HG03460 (cell line): ENCODE data around the gene OR7C2.
"Not testable (repeated sequence)": the region's sequence is repeated elsewhere in the genome, so short reads cannot be mapped to it uniquely, and the experiment has no call there.

Experiments
- ATAC-seq: cut with Tn5 transposase; IDR thresholded peaks from one replicate; pipeline ENCODE4 v1.9.1; 2021; ENCODE audit not compliant: unreplicated experiment

OR7C2 gene

DNA sequence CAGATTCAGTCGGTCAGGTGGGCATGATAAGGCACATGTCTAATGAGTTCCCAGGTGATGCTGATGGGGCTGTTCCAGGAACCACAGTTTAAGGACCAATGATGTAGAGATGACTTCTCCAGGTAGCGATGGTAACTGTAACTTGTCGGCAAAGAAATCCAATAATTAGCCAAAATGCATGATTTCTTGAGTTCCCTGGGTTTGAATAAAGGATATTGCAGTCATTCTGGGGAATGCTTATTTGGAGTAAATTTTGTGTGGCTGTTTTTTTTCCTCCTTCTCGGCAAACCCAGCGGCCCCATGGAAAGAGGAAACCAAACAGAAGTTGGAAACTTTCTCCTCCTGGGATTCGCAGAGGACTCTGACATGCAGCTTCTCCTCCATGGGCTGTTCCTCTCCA is at the start of gene OR7C2:
TSS of gene OR7C2 (plus strand) at position 301 of the 400 bp plus-strand sequence. CDS start at position 301, 0 bp downstream.
- no peak for ATAC-seq

DNA sequence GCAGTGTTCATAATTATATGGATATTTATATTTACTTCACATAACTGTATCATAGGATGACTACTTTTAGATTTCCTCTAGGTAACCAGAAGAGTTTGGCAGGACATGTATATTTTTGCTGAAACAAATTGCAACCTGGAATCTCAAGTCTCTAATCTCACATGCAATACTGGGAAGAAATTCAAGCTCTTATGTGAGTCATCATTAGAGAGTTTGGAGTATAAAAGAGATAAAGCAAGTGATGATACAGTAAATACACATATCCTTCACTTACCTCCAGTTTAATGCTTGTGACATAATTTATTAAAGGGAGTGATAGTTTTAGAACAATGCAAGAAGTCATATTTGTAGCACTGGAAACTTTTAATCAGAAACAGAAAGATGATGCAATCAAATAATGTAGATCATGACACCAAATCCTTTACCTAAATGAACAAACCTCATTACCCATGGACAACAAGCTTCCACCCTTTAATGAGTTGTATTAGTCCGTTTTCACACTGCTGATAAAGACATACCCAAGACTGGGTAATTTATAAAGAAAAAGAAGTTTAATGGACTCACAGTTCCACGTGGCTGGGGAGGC is 39.5 kb upstream of the OR7C2 start:
- ATAC-seq = no peak

DNA sequence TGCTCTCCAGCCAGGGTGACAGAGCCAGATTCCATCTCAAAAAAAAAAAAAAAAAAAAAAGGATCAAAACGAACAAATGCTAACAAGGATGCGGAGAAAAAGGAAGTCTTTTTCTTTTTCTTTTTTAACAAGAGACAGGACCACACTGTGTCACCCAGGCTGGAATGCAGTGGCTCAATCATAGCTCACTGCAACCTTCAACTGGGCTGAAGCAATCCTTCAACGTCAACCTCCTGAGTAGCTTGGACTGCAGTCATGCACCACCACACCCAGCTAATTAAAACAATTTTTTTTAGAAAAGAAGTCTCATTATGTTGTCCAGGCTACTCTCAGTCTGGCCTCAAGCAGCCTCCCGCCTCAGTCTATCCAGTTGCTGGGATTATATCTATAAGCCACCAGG is 34.6 kb upstream of the OR7C2 start:
- ATAC-seq = no peak

DNA sequence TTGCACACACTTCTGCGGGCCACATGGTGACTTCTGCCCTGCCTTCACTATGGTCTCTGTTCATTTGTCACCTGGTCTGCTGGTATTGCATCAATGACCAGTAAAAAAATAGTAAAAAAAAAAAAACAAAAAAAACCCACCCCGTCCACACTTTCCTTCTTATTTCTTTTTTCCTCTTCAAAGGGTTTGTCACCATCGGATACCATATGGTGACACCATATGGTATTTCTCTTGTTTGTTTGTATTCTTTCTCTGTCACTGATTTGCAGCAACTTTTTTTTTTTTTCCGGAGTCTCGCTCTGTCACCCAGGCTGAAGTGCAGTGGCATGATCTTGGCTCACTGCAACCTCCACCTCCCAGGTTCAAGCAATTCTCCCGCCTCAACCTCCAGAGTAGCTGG is 26.2 kb upstream of the OR7C2 start:
- no peak for ATAC-seq

DNA sequence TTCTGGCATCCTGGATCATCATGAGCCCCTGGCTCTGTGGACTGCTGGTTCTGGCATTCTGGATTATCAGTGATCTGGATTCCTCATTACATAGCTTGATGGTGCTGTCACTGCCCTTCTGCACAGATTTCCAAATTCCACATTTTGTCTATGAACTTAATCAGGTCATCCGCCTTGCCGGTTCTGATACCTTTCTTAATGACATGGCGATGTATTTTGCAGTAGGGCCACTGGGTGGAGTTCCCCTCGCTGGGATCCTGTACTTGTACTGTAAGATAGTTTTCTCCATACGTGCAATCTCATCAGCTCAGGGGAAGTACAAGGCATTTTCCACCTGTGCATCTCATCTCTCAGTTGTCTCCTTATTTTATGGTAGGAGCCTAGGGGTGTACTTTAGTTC is 24.4 kb upstream of the OR7C2 start:
- no peak for ATAC-seq

DNA sequence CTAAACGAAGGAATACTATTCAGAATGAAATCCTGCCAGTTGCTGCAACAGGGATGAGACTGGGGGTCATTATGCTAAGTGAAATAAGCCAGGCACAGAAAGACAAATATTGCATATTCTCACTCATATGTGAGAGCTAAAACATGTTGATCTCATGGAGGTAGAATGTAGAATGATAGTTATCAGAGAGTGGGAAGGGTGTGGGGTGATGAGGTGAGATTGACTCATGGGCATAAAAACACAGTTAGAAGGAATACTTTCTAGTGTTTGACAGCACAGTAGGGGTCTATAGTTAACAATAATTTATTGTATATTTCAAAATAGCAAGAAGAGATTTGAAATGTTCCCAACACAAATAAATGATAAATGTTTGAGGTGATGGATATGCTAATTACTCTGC is 7.8 kb upstream of the OR7C2 start:
- ATAC-seq = no peak

DNA sequence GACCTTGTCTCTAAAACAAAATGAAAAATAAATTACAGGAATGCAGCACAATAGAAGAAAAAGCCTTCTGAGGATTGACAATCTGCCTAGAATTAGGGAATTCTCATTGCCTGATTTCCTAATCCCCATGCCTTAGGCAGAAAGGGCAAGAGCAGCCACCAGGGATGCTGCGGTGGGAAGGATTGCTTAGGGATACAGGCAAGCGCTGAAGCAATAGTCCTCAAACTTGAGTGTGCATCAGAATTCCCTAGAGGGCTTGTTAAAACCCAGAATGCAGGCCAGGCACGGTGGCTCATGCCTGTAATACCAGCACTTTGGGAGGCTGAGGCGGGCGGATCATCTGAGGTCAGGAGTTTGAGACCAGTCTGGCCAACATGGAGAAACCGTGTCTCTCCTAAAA is 1.0 kb upstream of the OR7C2 start:
- ATAC-seq = no peak

DNA sequence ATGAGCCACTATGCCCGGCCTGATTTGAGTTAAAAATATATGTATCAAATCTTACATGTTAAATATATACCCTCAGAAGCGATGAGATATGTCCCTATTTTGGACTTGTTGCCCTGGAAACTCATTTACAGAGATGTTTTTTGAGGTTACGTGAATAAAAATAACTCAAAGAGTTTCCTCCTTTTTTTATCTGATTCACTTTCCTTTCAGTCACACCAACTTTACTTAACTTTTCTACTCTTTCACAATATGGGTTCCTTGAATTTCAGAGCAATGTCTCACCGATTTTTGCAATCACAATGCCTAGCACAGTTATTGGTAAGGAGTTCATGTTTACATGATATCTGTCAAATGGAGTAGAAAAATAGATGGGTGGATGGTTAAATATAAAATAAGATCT is 2.3 kb downstream of the OR7C2 start:
- no peak for ATAC-seq

DNA sequence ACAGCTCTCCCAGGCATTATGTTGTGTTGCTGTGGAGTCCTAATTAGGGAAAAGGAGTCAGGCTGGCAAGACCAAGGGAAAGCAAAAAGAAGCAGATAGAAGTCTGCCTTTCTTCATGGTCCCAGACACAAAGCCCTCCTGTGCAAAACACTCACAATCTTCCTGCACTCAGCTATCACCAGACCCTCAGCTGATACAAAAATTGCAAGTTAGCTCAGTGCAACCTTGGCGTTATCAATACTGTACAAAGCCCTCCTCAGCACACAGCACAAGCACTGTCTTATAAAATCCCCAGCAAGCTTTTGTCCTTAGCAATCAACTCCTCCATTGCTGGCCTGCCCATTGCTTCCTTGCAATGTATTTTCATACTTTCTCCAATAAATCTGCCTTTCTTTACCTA is 3.2 kb downstream of the OR7C2 start:
- no peak for ATAC-seq

DNA sequence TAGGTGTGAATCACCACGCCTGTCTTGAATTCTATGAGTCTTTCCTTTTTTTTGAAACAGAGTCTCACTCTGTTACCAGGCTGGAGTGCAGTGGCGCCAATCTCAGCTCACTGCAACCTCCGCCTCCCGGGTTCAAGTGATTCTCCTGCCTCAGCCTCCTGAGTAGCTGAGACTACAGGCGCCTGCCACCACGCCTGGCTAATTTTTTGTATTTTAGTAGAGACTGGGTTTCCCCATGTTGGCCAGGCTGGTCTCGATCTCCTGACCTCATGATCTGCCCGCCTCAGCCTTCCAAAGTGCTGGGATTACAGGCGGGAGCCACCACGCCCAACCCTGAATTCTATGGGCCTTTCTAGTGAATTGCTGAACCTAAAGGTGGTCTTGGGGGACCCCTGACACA is 8.1 kb downstream of the OR7C2 start:
- not testable (repeated sequence) for ATAC-seq

DNA sequence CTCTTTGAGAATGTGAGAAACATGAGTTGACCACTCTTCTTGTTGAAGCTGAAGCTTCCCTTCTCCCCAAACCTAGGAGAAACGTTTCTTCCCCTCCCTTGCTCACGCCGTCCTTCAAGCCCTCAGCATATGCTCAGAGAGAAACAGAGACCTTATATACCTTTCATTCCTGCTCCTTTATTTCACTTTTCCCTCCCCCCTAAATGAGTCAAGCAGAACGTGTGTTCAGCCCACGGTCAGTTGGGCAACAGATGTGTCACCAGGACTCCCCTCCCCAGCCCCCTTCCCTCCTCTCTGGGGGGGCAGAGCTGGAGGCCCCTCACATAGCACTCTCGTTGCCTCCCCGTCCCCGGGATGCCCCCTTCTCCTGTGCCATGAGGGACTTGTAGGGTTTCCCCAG is 8.6 kb downstream of the OR7C2 start:
- no peak for ATAC-seq

DNA sequence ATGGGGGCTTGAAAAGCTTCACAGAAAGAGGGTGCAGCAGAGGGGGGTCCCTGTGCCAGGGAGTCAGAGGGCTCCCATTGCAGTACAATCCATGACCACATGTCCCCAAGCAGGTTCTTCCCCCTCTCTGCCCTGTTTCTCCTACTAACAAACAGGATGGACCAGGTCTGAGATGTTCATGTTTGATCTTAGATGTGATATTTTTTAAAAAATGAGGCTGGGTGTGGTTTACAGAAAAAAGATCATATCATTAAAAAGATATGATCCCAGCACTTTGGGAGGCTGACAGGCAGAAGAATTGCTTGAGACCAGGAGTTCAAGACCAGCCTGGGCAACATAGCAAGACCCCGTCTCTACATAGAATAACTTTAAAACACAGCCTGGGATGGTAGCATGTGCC is 9.1 kb downstream of the OR7C2 start:
- ATAC-seq = no peak

DNA sequence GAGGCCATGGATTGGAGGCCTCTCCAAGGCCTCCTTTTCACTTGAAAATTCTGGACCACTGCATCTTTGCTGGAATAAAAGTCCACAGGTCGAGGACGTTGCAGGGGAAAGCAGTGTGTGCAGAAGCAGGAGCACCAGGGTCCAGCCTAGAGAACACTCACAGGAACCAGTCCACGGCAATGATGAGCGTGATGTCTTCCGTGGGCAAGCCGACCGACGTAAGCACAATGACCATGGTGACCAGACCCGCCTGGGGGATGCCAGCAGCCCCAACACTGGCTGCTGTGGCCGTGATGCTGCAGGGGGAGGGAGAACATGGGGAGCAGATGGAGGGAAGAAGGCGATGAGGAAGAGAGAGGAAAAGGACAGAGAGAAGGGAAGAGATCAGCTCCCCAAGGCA is 11.5 kb downstream of the OR7C2 start:
- ATAC-seq = no peak

DNA sequence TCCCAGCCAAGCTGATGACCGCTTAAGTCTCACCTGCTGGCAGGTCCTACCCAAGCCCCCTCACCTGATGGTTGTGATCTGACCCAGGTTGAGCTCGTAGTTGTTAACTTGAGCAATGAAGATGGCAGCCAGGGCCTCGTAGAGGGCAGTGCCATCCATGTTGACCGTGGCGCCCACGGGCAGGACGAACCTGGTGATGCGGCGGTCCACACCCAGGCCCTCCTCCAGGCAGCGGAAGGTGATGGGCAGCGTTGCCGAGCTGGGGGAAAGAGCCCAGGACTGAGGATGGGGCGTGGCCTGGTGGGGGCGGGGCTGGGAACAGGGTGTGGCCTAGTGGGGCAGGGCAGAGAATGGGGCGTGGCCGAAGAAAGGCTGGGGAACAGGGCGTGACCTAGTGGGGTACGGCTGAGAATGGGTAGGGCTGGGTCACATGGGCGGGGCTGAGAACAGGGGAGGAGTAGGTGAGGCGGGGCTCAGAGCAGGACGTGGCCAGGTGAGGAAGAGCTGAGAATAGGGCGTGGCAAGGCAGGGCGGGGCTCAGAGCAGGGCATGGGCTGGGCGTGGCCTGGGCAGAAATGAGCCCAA is 12.9 kb downstream of the OR7C2 start:
- ATAC-seq = no peak

DNA sequence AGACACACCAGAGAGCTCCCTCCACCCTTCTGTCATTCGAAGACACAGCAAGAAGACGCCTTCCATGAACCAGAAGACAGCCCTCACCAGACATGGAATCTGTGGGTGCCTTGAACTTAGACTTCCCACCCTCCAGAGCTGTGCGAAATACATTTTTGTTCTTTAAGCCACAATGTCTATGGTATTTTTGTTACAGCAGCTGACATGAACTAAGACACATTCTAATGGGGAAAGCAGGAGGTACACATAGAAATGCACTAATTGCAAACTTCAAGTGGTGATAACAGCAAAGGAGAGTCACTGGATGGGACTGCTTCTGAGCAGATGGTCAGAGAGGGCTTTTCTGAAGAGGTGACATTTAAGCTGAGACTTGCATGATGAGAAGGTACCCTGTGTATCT is 16.2 kb downstream of the OR7C2 start:
- no peak for ATAC-seq

DNA sequence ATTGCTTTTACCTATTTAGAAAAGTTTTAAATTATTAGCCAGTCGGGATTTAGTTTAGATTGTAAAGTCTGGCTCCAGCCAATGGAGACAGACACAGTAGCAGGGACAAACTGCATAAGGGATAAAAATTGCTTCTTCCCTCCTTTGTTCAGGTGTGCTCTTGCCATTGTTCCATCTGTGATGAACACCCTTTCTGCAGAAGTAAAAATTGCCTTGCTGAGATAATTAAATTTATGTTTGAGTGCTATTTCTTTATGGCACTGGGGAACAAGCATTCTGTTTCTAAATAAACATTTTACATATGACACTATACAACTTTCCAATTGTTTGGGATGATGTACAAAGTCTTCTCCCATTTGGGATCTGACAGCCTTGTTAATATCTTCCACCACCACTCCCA is 18.0 kb downstream of the OR7C2 start:
- no peak for ATAC-seq

DNA sequence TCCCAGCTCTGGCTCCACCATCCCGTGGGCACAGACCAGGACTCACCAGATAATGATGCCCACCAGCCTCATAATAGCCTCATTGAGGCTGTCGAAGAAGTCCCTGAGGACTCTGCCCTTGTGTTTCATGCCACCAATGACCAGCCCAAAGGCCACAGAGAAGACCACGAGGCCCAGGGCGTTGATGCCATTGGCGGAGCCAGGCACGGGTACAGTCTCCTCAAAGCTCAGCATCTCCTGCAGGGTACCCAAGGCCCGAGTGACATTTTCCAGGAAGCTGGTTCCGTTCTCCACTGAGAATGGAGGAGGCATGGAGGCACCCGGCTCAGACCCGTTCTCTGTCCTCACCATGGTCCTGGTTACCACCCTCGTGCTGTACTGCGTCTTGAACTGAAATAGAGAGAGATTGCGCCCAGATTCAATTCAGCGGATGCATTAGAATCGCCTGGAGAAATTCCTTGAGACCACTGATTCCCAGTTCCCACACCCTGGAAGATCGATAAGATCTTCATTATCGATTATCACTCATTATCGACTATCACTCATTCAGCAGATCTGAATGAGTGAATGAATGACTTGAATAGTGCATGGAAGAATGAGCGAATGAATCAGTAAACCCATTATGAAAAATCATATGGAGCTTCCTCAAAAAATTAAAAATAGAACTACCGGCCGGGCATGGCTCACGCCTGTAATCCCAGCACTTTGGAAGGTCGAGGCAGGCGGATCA is 20.8 kb downstream of the OR7C2 start:
- no peak for ATAC-seq

DNA sequence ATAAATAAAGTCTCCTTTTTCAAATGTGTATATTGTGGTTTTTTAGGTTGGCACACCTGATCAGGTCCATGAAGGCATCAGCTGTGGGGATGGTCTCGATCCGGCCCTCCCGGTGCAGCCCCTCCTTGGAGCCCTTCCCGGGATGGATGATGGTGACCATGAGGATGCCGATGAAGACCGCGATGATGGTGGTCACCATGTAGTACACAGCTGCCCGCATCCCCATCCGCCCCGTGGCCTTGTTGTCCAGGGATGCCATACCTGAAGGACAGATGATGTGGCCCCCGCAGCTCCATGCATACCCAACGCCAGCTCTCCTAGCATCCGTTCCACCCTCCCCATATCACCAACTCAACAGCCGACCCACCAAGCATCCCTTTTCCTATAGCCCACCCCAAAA is 27.0 kb downstream of the OR7C2 start:
- no peak for ATAC-seq

DNA sequence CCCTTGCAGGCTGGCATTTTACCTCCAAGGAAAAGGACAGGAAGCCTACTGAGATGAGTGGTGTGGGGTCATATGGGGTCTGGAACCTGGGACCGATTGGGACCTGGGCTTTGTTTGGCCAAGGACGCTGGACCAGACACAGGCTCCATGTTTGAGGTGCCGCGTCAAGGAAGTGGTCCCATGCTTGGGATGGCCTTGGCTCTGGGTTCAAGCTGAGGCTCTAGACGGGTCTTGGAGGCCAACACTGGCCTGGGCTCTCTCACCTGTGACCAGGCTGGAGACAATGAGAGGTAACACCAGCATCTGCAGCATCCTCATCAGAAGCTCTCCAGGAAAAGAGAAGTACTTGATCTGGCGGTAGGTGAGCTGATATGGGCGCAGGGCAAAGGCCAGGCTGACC is 30.2 kb downstream of the OR7C2 start:
- no peak for ATAC-seq

DNA sequence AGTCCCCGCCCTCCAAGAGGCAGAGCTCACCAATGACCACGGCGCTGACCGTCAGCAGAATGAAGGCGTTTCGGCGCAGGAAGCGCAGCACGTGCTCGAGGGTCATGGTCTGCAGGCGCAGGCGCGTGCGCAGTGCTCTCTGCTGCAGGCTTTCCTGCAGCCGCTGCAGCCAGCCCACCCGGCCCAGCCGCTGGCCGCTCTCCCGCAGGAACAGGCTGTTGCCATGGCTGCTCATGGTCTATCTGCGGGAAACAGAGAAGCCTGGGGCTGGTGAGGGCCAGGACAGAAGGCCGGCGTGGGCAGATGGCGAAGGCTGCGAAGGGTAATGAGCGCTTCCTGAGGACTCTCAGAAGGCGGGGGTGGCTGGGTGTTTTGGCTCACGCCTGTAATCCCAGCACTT is 31.4 kb downstream of the OR7C2 start:
- ATAC-seq = no peak

DNA sequence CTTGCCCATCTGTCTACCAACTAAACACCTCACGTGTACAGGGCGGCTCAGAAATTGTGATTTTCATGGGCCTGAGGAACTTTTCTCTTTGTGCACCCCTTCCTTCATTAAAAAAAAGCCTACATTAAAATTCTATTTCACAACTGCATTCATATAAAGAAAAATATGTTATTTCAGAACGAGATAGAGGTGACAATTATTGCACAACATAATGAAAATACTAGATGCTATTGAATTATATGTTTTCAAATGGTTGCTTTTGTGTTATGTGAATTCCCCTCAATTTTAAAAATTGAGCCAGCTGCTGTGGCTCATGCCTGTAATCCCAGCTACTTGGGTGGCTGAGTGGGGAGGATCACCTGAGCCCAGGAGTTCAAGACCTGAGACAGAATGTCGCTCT is 33.2 kb downstream of the OR7C2 start:
- no peak for ATAC-seq

DNA sequence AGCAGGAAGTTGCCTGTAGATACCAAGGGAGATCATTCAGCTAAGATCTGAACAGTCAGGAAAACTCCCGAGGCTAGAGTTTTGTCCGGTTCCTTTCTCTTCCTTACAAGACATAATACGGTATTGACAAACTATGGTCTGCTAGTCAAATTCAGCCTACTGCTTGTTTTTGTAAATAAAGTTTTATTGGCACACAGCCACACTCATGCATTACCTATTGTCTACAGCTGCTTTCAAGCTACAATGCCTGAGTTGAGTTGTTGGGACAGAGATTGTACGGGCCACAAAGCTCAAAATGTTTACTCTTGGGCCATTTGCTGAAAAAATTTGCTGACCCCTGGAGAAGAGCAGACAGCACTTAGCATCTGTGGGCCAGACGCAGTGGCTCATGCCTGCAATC is 35.8 kb downstream of the OR7C2 start:
- ATAC-seq = no peak
